H1 (cell line): ENCODE results near the gene NINJ2. TPM values are rescaled to one million over a fixed set of nuclear protein-coding genes. Genes with fewer than 3 reads are reported as not detected.

Experiments used
- CTCF ChIA-PET: fragments of 300-600 bp; sonication (Branson Sonifier 250); formaldehyde crosslinking; loops from one replicate; lab custom pipeline; 2021; ENCODE audit not compliant: partially characterized antibody; lab: Charles Lee
- POLR2A ChIA-PET: fragments of 300-600 bp; sonication (Branson Sonifier 250); formaldehyde crosslinking; loops from one replicate; lab custom pipeline; 2021; ENCODE audit warnings: inconsistent platforms; ENCODE audit not compliant: partially characterized antibody; lab: Charles Lee
- DNase-seq, 2 experiments: peaks; one replicate each; pipeline versions ENCODE4 v3.0.0 to v3.0.0-alpha.2; 2010 to 2022; ENCODE audit warnings: low spot score in 2 of 2, low read depth in 1 of 2, mixed read lengths in 1 of 2
- FAIRE-seq: peaks from 2 replicates; lab custom pipeline; 2011; peaks lifted over from hg19 to GRCh38; lab: Jason Lieb, UNC
- H2AFZ ChIP-seq: 2 replicates; pipeline ENCODE4 v1.8.1; 2012; ENCODE audit warnings: low read length, inconsistent platforms
- H2AK5ac ChIP-seq: 2 replicates; pipeline ENCODE4 v1.6.1; 2013; ENCODE audit warnings: low read depth, low read length
- H2BK120ac ChIP-seq: replicated peaks from 2 replicates; pipeline ENCODE3; 2013; ENCODE audit warnings: low read depth, low read length, inconsistent platforms
- H2BK12ac ChIP-seq: 2 replicates; pipeline ENCODE4 v1.6.1; 2013; ENCODE audit warnings: low read depth, low read length
- H2BK15ac ChIP-seq: 2 replicates; pipeline ENCODE4 v1.6.1; 2013; ENCODE audit warnings: low read length
- H2BK20ac ChIP-seq: 2 replicates; pipeline ENCODE4 v1.6.1; 2013; ENCODE audit warnings: low read length
- H2BK5ac ChIP-seq: 2 replicates; pipeline ENCODE4 v1.6.1; 2013; ENCODE audit warnings: low read depth, low read length
- H3K14ac ChIP-seq: 2 replicates; pipeline ENCODE4 v1.6.1; 2013; ENCODE audit warnings: inconsistent platforms; ENCODE audit not compliant: insufficient read length
- H3K18ac ChIP-seq: 2 replicates; pipeline ENCODE4 v1.6.1; 2013; ENCODE audit warnings: low read length; ENCODE audit errors: extremely low read depth
- H3K23ac ChIP-seq: 2 replicates; pipeline ENCODE4 v1.6.1; 2013; ENCODE audit warnings: inconsistent platforms; ENCODE audit not compliant: insufficient read length
- H3K23me2 ChIP-seq: 2 replicates; pipeline ENCODE4 v1.6.1; 2013; ENCODE audit warnings: low read depth, low read length
- H3K27ac ChIP-seq: 2 replicates; pipeline ENCODE4 v1.6.1; 2011; ENCODE audit warnings: low read depth, low read length, inconsistent platforms
- H3K27me3 ChIP-seq, 4 experiments: replicated peaks in 1 of 4; 1 replicate in 1 of 4; 2 replicates in 3 of 4; pipeline versions ENCODE4 v1.6.1 to v1.8.1; 2011 to 2013; ENCODE audit warnings: low read length in 3 of 4, mild to moderate bottlenecking in 3 of 4, inconsistent platforms in 2 of 4, mixed read lengths in 2 of 4, moderate library complexity in 1 of 4; ENCODE audit not compliant: control insufficient read depth in 3 of 4, insufficient read depth in 3 of 4; ENCODE audit errors: extremely low read depth in 1 of 4
- H3K36me3 ChIP-seq, 4 experiments: 2 replicates each; pipeline versions ENCODE4 v1.6.1 to v1.8.1; 2011 to 2013; ENCODE audit warnings: mild to moderate bottlenecking in 4 of 4, low read length in 3 of 4, moderate library complexity in 2 of 4, control low read depth in 1 of 4, inconsistent platforms in 1 of 4; ENCODE audit not compliant: insufficient read depth in 4 of 4, control insufficient read depth in 2 of 4
- H3K4ac ChIP-seq: replicated peaks from 2 replicates; pipeline ENCODE3; 2013; ENCODE audit warnings: low read length, low read depth, mixed read lengths, inconsistent platforms; ENCODE audit not compliant: insufficient read length
- H3K4me1 ChIP-seq, 4 experiments: replicated peaks in 1 of 4; 1 replicate in 1 of 4; 2 replicates in 3 of 4; pipeline versions ENCODE4 v1.6.1 to v1.8.1; 2011 to 2013; ENCODE audit warnings: low read length in 3 of 4, inconsistent platforms in 2 of 4, mixed read lengths in 1 of 4; ENCODE audit not compliant: insufficient read depth in 4 of 4, control insufficient read depth in 3 of 4
- H3K4me2 ChIP-seq, 2 experiments: 2 replicates each; pipeline versions ENCODE4 v1.6.1 to v1.8.1; 2011 to 2013; ENCODE audit warnings: low read depth in 2 of 2, low read length in 2 of 2, control low read depth in 1 of 2, inconsistent platforms in 1 of 2, mild to moderate bottlenecking in 1 of 2; ENCODE audit not compliant: insufficient read depth in 1 of 2
- H3K4me3 ChIP-seq, 4 experiments: fragments of 200-600, 300-600 bp in 1 of 4; sonication (generic), shearing (Covaris generic), sonication (Bioruptor Twin) in 1 of 4; 2 replicates each; pipeline versions ENCODE4 v1.5.1 to v1.8.1; 2011 to 2016; ENCODE audit warnings: low read length in 4 of 4, low read depth in 3 of 4, control low read depth in 2 of 4, inconsistent platforms in 2 of 4, mild to moderate bottlenecking in 2 of 4, mixed read lengths in 1 of 4, moderate library complexity in 1 of 4; ENCODE audit not compliant: insufficient read depth in 2 of 4; ENCODE audit errors: extremely low read depth in 1 of 4
- H3K56ac ChIP-seq: replicated peaks from 2 replicates; pipeline ENCODE3; 2013; ENCODE audit warnings: low read depth, mild to moderate bottlenecking, mixed read lengths, low read length, inconsistent platforms; ENCODE audit not compliant: insufficient read length
- H3K79me1 ChIP-seq: 2 replicates; pipeline ENCODE4 v1.6.1; 2013; ENCODE audit warnings: low read depth, low read length, control low read depth
- H3K79me2 ChIP-seq, 2 experiments: 2 replicates each; pipeline versions ENCODE4 v1.6.1 to v1.8.1; 2012 to 2013; ENCODE audit warnings: low read length in 2 of 2, mild to moderate bottlenecking in 2 of 2, inconsistent platforms in 1 of 2; ENCODE audit not compliant: insufficient read depth in 2 of 2, control insufficient read depth in 1 of 2
- H3K9ac ChIP-seq, 4 experiments: replicated peaks in 1 of 4; 1 replicate in 1 of 4; 2 replicates in 3 of 4; pipeline versions ENCODE4 v1.6.1 to v1.8.1; 2011 to 2013; ENCODE audit warnings: low read depth in 3 of 4, low read length in 3 of 4, control low read depth in 2 of 4, mild to moderate bottlenecking in 2 of 4, moderate library complexity in 2 of 4, inconsistent platforms in 1 of 4; ENCODE audit errors: extremely low read depth in 1 of 4
- H3K9me3 ChIP-seq, 2 experiments: 2 replicates each; pipeline versions ENCODE4 v1.6.1 to v1.8.1; 2012 to 2013; ENCODE audit warnings: mild to moderate bottlenecking in 2 of 2, moderate library complexity in 2 of 2, control low read depth in 1 of 2, inconsistent platforms in 1 of 2, low read depth in 1 of 2, low read length in 1 of 2, mixed read lengths in 1 of 2; ENCODE audit not compliant: insufficient read depth in 2 of 2
- H4K20me1 ChIP-seq, 2 experiments: replicated peaks in 1 of 2; 2 replicates each; pipeline versions ENCODE3 to v1.8.1; 2011 to 2013; ENCODE audit warnings: inconsistent platforms in 2 of 2, low read length in 2 of 2, mild to moderate bottlenecking in 1 of 2; ENCODE audit not compliant: insufficient read depth in 2 of 2, control insufficient read depth in 1 of 2
- H4K5ac ChIP-seq: 2 replicates; pipeline ENCODE4 v1.6.1; 2013; ENCODE audit warnings: low read length, low read depth, mixed read lengths, inconsistent platforms; ENCODE audit not compliant: insufficient read length
- H4K8ac ChIP-seq: 2 replicates; pipeline ENCODE4 v1.8.0; 2013; ENCODE audit warnings: mild to moderate bottlenecking, moderate library complexity, low read length, inconsistent platforms; ENCODE audit not compliant: insufficient read depth; ENCODE audit errors: extremely low read depth
- H4K91ac ChIP-seq: replicated peaks from 2 replicates; pipeline ENCODE3; 2013; ENCODE audit warnings: low read length, mixed read lengths, inconsistent platforms; ENCODE audit not compliant: insufficient read length
- CEBPB ChIP-seq: IDR thresholded peaks from 2 replicates; pipeline ENCODE4 v1.6.1; 2012; ENCODE audit warnings: low read depth, low read length
- CHD1 ChIP-seq: IDR thresholded peaks from 2 replicates; pipeline ENCODE4 v1.6.1; 2012; ENCODE audit warnings: low read depth, low read length, improper control_type of control experiment
- CREB1 ChIP-seq: IDR thresholded peaks from 2 replicates; pipeline ENCODE4 v1.6.1; 2012; ENCODE audit warnings: inconsistent platforms
- CTCF ChIP-seq, 3 experiments: IDR thresholded peaks; 1 replicate in 2 of 3; 2 replicates in 1 of 3; pipeline versions ENCODE4 v1.5.1 to v1.6.1; 2011; ENCODE audit warnings: low read length in 3 of 3, mild to moderate bottlenecking in 3 of 3, inconsistent platforms in 2 of 3, low read depth in 1 of 3, moderate library complexity in 1 of 3; ENCODE audit not compliant: insufficient read depth in 1 of 3; ENCODE audit errors: control extremely low read depth in 1 of 3
- HDAC6 ChIP-seq: IDR thresholded peaks from one replicate; pipeline ENCODE4 v1.7.1; 2012; ENCODE audit warnings: low read depth, mild to moderate bottlenecking, inconsistent platforms, low read length, moderate library complexity
- JUND ChIP-seq: IDR thresholded peaks from 2 replicates; pipeline ENCODE4 v1.6.1; 2011; ENCODE audit warnings: mild to moderate bottlenecking, improper control_type of control experiment, low read length
- KDM4A ChIP-seq: IDR thresholded peaks from one replicate; pipeline ENCODE4 v1.7.1; 2012; ENCODE audit warnings: low read depth, mild to moderate bottlenecking, moderate library complexity, low read length, inconsistent platforms; ENCODE audit not compliant: severe bottlenecking
- MAFK ChIP-seq: IDR thresholded peaks from 2 replicates; pipeline ENCODE4 v1.6.1; 2012; ENCODE audit warnings: low read depth, mild to moderate bottlenecking, improper control_type of control experiment, low read length
- SP2 ChIP-seq: IDR thresholded peaks from 2 replicates; pipeline ENCODE4 v1.6.1; 2012; ENCODE audit warnings: mild to moderate bottlenecking, low read length, inconsistent platforms
- WGBS, 2 experiments: shearing (Covaris generic) in 1 of 2; methylation state at CpG; one replicate each; pipeline versions ENCODE4 v1.1.6 to v1.1.7; 2013 to 2015; ENCODE audit warnings: low lambda C conversion rate in 2 of 2, mixed read lengths in 2 of 2, inconsistent platforms in 1 of 2, low coverage in 1 of 2, missing lambda C conversion rate in 1 of 2; ENCODE audit not compliant: insufficient replicate concordance in 2 of 2, insufficient coverage in 1 of 2, insufficient read length in 1 of 2; ENCODE audit errors: extremely low coverage in 1 of 2, missing lambda C conversion rate in 1 of 2; 5-methylcytosine and 5-hydroxymethylcytosine counted together
- polyA plus RNA-seq, 7 experiments: library from polyadenylated mRNA; depleted of rRNA in 3 of 7; stranded (reverse) in 5 of 7; unstranded in 2 of 7; fragments of >200 nt in 5 of 7; fragments of 200-250 nt in 2 of 7; gene quantifications; 1 replicate in 5 of 7; 2 replicates in 1 of 7; 4 replicates in 1 of 7; pipeline versions ENCODE4 v1.2.1 to v1.2.3, GENCODE V29; 2011 to 2013; ENCODE audit warnings: missing spikeins in 2 of 7, mixed read lengths in 2 of 7
- total RNA-seq: library from RNA; stranded (reverse); fragmentation: NEBNext Ultra II Directional; extraction: Animal tissue kit (Norgen Biotek cat#: 25700); gene quantifications from 2 replicates; pipeline ENCODE4 v1.2.1, GENCODE V29; 2021
- TF ChIP-seq, protein P1 (sequence below): IDR thresholded peaks from 2 replicates; pipeline ENCODE4 v1.6.1; 2012; ENCODE audit warnings: low read length, inconsistent platforms

Gene NINJ2
- total and polyA plus RNA-seq, 2 of the 8 experiments (the other 6 are each of a cell fraction or from before 2014, with no cell fraction given): 1.4 TPM; not detected in 1

- Histone ChIP-seq H3K79me1 (no peaks in the 10 kb centered on the region), H3K9ac (no peak overlapping the region), H4K20me1 (no peaks in the 10 kb centered on the region), H3K27ac (no peak overlapping the region), H2BK20ac (no peak overlapping the region), H4K8ac (no peak overlapping the region; the same call in 1 of the 2 replicates), H3K36me3 (no peaks in the 10 kb centered on the region), H3K4me2 (no peak overlapping the region), H3K9me3 (peaks cover 0 to 9% of the 10 kb centered on the region in 2 experiments; a peak in 2 of 4 replicates), H3K79me2 (no peaks in the 10 kb centered on the region), H3K4ac (no peak overlapping the region), H3K4me1 (peaks cover 0 to 2% (median under 1%) of the 10 kb centered on the region in 4 experiments; a peak in 1 of 7 replicates), H4K91ac (no peak overlapping the region), H2AFZ (no peak overlapping the region), H3K27me3 (no peaks in the 10 kb centered on the region), H3K23ac (no peak overlapping the region), H2BK12ac (no peak overlapping the region), H3K56ac (no peak overlapping the region), H2BK120ac (no peak overlapping the region), H3K4me3 (no peak overlapping the region), H2BK15ac (no peak overlapping the region), H2BK5ac (no peak overlapping the region; the same call in 1 of the 2 replicates), H3K18ac (no peak overlapping the region), H4K5ac (no peak overlapping the region), H3K14ac (no peak overlapping the region), H3K23me2 (no peaks in the 10 kb centered on the region), H2AK5ac (no peak overlapping the region)
- WGBS, 2 experiments: 89% methylated on average over 7 of the region's 7 CpGs; no CpG with 5 or more reads in 1 of the 2 experiments
- ChIA-PET POLR2A (no interaction called here), CTCF (interaction anchor here (1.0 to 10.4 kb wide), 6 partner anchors 9 to 92 kb away, joined by 3 to 163 read pairs (median 8); partner anchors contain the start of gene B4GALNT3)
- DNase-seq (no peak), FAIRE-seq (no peak)
- no peak for TF ChIP-seq SP2
- no peak for TF ChIP-seq HDAC6
- TF ChIP-seq CHD1: no peak
- TF ChIP-seq CTCF (IDR thresholded peaks at IDR 0.05; ENCODE audit: control extremely low read depth in 1 of 3, insufficient read depth in 1 of 3, low read depth in 1 of 3, low read length in 3 of 3): no peak
- no peak for TF ChIP-seq MAFK
- TF ChIP-seq CREB1: no peak
- TF ChIP-seq, protein P1, sequence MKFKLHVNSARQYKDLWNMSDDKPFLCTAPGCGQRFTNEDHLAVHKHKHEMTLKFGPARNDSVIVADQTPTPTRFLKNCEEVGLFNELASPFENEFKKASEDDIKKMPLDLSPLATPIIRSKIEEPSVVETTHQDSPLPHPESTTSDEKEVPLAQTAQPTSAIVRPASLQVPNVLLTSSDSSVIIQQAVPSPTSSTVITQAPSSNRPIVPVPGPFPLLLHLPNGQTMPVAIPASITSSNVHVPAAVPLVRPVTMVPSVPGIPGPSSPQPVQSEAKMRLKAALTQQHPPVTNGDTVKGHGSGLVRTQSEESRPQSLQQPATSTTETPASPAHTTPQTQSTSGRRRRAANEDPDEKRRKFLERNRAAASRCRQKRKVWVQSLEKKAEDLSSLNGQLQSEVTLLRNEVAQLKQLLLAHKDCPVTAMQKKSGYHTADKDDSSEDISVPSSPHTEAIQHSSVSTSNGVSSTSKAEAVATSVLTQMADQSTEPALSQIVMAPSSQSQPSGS: no peak
- TF ChIP-seq KDM4A: no peak
- no peak for TF ChIP-seq CEBPB
- TF ChIP-seq JUND: no peak
Observed at GRCh38 chr12:535396-535795, 127.8 kb downstream of the NINJ2 start.
